Ovary (tissue), 3 donors: Measurements from ENCODE around the gene ATP7B.

Experiments used
- CTCF ChIP-seq, 3 donors: fragments of 450-650 bp in 2 of 3; fragments of 200-600 bp in 1 of 3; IDR thresholded peaks; one replicate each; pipeline versions ENCODE4 v1.5.1 to v1.8.0; 2016 to 2022; ENCODE audit warnings: antibody characterized with exemption in 3 of 3, mild to moderate bottlenecking in 1 of 3
- EP300 ChIP-seq: sonication (generic); formaldehyde crosslinking; IDR thresholded peaks from one replicate; pipeline ENCODE4 v1.6.1; 2017; ENCODE audit warnings: antibody characterized with exemption
- donor health status: DM: no; HTN: no; CAD: no.

- TF ChIP-seq CTCF (IDR thresholded peaks at IDR 0.05) (no peak), EP300 (no peak)
Measured at GRCh38 chr13:51907040-51907732, 104.1 kb downstream of the ATP7B start.
